PFSK-1 (cell line): ENCODE measurements around the gene ASIC1.

ENCODE experiments used
- FOXP2 ChIP-seq: optimal IDR thresholded peaks from 2 replicates; pipeline ENCODE3; 2011; ENCODE audit warnings: borderline replicate concordance, control low read depth, inconsistent platforms; ENCODE audit not compliant: insufficient read depth; ENCODE audit errors: extremely low read length, extremely low read depth
- POLR2AphosphoS5 ChIP-seq: IDR thresholded peaks from 2 replicates; pipeline ENCODE4 v1.6.1; 2012; ENCODE audit warnings: low read depth, mild to moderate bottlenecking, control low read depth, low read length, moderate library complexity
- SIN3A ChIP-seq: IDR thresholded peaks from 2 replicates; pipeline ENCODE4 v1.6.1; 2012; ENCODE audit warnings: mild to moderate bottlenecking, low read length, moderate library complexity, borderline replicate concordance; ENCODE audit not compliant: insufficient read depth
- TAF1 ChIP-seq: IDR thresholded peaks from 2 replicates; pipeline ENCODE4 v1.6.1; 2012; ENCODE audit warnings: low read length, control low read depth, borderline replicate concordance; ENCODE audit not compliant: insufficient read depth
- TF ChIP-seq, protein P1 (sequence below), 2 experiments: IDR thresholded peaks; 2 replicates each; pipeline versions ENCODE4 v1.6.1 to v1.8.0; 2011 to 2012; ENCODE audit warnings: low read depth in 2 of 2, low read length in 2 of 2, control low read depth in 1 of 2, inconsistent platforms in 1 of 2, mild to moderate bottlenecking in 1 of 2, moderate library complexity in 1 of 2; ENCODE audit not compliant: insufficient read depth in 1 of 2

ASIC1 gene

DNA sequence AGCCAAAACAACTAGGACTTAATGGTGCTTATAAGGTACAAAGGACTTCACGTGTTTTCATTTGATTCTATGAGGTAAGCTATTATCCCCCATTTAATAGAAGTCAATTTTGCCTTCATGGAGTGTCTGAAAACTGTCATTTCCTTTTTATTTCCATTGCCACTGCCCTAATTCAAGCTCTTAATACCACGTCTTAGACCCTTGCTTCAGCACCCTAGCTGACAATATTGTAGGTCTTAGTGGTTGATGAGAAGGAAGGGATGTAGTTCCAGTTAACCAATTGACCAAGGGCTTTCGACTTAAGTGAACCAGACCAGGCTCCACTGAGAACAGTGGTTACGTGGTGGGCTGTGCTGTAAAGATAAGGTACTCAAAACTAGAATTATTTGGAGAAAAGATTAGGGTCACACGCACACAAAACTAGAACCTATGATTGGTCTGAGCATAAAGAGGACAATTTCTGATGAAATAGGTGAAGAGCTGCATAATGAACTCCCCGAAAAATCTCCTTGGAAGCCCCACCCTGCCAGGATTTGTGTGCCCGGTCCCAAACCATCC lies 9.6 kb upstream of the ASIC1 start:
- TF ChIP-seq, protein P1, sequence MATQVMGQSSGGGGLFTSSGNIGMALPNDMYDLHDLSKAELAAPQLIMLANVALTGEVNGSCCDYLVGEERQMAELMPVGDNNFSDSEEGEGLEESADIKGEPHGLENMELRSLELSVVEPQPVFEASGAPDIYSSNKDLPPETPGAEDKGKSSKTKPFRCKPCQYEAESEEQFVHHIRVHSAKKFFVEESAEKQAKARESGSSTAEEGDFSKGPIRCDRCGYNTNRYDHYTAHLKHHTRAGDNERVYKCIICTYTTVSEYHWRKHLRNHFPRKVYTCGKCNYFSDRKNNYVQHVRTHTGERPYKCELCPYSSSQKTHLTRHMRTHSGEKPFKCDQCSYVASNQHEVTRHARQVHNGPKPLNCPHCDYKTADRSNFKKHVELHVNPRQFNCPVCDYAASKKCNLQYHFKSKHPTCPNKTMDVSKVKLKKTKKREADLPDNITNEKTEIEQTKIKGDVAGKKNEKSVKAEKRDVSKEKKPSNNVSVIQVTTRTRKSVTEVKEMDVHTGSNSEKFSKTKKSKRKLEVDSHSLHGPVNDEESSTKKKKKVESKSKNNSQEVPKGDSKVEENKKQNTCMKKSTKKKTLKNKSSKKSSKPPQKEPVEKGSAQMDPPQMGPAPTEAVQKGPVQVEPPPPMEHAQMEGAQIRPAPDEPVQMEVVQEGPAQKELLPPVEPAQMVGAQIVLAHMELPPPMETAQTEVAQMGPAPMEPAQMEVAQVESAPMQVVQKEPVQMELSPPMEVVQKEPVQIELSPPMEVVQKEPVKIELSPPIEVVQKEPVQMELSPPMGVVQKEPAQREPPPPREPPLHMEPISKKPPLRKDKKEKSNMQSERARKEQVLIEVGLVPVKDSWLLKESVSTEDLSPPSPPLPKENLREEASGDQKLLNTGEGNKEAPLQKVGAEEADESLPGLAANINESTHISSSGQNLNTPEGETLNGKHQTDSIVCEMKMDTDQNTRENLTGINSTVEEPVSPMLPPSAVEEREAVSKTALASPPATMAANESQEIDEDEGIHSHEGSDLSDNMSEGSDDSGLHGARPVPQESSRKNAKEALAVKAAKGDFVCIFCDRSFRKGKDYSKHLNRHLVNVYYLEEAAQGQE (IDR thresholded peaks at IDR 0.05; ENCODE audit: insufficient read depth in 1 of 2, low read depth in 2 of 2, low read length in 2 of 2) = no peak
- TF ChIP-seq TAF1 = no peak
- no peak for TF ChIP-seq POLR2AphosphoS5
- TF ChIP-seq FOXP2 = no peak
- no peak for TF ChIP-seq SIN3A

DNA sequence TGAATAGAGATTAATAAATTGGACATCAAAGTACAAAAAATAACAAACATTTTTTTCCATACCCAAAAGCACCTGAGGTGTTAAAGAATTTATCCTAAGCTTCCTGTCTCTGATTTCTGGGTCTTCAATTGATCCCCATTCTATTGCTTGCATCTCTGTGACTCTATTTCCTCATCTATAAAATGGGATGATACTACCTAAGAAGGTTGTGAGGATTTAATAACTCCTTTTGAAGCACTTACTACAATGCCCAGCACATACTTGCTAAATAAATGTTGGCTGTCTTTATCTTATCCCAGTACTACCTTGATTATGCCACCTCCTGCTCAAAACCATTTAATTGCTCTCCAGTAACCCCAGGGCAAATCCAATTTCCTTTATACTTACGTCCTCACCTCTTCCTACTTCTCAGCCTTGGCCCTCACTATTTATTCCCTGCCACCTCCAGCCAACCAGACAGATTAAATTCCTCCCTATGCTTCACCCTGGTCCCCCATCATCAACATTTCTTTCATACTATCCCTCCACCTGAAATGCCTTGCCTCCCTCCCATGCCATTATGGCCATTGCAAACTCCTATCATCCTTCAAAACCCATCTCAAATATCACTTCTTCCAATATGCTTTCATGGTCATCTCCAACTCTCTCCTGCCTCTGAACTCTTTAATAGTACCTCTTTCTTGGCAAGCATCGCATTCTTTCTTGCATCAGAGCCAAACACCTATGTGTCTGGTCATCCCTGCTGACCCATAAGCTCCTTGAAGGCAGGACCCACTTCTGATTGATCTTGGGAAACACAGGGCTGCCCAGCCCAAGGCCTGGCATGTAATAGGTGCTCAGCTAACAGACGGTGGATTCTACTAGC lies 7.9 kb upstream of the ASIC1 start:
- no peak for TF ChIP-seq POLR2AphosphoS5
- TF ChIP-seq SIN3A = no peak
- TF ChIP-seq, protein P1 (IDR thresholded peaks at IDR 0.05; ENCODE audit: insufficient read depth in 1 of 2, low read depth in 2 of 2, low read length in 2 of 2) = no peak
- TF ChIP-seq FOXP2 = no peak
- TF ChIP-seq TAF1 = no peak

DNA sequence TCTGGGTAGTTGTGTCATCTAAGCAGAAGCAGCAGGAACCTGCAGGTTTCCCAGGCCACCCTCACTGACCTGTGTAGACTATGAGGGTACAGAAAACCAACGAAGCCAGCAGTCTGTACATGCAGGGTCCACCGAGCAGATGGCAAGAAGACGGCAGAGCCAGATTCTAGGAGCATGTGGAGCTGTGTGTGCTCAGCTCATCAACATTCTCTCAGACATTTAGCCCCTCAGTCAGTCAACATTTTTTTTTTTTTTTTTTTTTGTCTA lies 7.3 kb upstream of the ASIC1 start:
- TF ChIP-seq FOXP2 = no peak
- TF ChIP-seq POLR2AphosphoS5 = no peak
- no peak for TF ChIP-seq TAF1
- TF ChIP-seq SIN3A = no peak
- TF ChIP-seq, protein P1 (IDR thresholded peaks at IDR 0.05; ENCODE audit: insufficient read depth in 1 of 2, low read depth in 2 of 2, low read length in 2 of 2) = no peak

DNA sequence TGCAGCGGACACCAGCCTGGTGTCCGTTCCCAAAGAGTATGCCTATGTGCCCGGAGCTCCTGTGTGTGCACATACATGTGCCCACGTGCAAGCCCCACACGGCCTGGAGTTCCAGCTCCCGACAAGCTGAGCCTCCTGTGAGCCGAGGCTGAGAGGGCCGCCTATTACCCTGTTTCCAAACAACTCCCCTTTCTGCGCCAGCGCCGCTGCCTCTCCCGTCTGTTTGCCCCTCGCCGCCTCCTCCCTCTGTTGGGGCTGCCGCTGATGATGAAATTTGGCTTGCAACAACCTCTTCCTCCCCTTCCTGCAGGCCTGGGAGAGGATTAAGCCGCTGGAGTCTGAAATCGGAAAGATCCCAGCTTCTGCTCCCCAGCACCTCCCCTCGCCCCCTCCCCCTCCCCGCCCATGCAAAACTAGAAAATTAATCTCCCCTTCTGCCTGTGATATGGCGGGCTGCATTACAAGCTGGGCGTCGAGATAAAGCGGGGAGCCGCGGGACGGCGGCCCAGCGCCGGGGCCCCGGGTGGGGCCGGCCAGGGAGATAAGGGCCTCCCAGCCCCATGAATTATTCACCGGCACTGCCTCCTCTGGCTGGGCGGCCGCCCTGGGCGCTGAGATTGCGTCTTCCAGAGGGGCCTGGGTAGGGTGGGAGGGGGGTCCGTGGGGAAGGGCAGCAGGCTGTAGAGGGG lies 6.8 kb upstream of the ASIC1 start:
- TF ChIP-seq SIN3A = no peak
- TF ChIP-seq TAF1 = no peak
- no peak for TF ChIP-seq FOXP2
- no peak for TF ChIP-seq POLR2AphosphoS5
- TF ChIP-seq, protein P1 (IDR thresholded peaks at IDR 0.05; ENCODE audit: insufficient read depth in 1 of 2, low read depth in 2 of 2, low read length in 2 of 2) = no peak
